GM12872 (cell line): ENCODE results near the gene KCTD16.

Experiments
- CTCF ChIP-seq: IDR thresholded peaks from 3 replicates; pipeline ENCODE4 v1.5.1; 2011; ENCODE audit warnings: low read depth, mild to moderate bottlenecking, low read length, moderate library complexity; ENCODE audit not compliant: insufficient read depth

KCTD16 gene

GRCh38 chr5:144332265-144332664, 161.6 kb downstream of the KCTD16 start:
- TF ChIP-seq CTCF: 0 out of 3 replicates have a peak, but pooled peaks have one; percentile 34

GRCh38 chr5:144333336-144333920, 162.8 kb downstream of the KCTD16 start:
- no peak for TF ChIP-seq CTCF

- no peak for TF ChIP-seq CTCF
Observed at GRCh38 chr5:144335561-144335960, 164.9 kb downstream of the KCTD16 start.

- no peak for TF ChIP-seq CTCF
Observed at GRCh38 chr5:144336191-144336961, 165.7 kb downstream of the KCTD16 start.

- TF ChIP-seq CTCF: no peak
Observed at GRCh38 chr5:144352330-144352729, 181.7 kb downstream of the KCTD16 start.

GRCh38 chr5:144352732-144353317, 182.2 kb downstream of the KCTD16 start:
- TF ChIP-seq CTCF: no peak

GRCh38 chr5:144356489-144356888, 185.8 kb downstream of the KCTD16 start:
- no peak for TF ChIP-seq CTCF
